ENCODE measurements around the gene MEX3D. TPM values are rescaled to one million over a fixed set of nuclear protein-coding genes. Genes with fewer than 3 reads are reported as not detected.

MEX3D gene
- total RNA-seq, 4 donors from 2014 or later: 21.6 to 64.4 (median 47.5) TPM

GRCh38 chr19:1566392-1567115, 1.6 kb downstream of the MEX3D start:
- WGBS: 26% methylated on average over 23 of the region's 42 CpGs
- TF ChIP-seq POLR2AphosphoS5 (IDR thresholded peaks at IDR 0.05) (peak; percentile 82 to 88), POLR2A (IDR thresholded peaks at IDR 0.05; ENCODE audit: low read depth) (no peak)
- peak overlapping the region; percentile 76 to 86 (median 78) for H3K4me3 ChIP-seq
- H3K9me3 ChIP-seq: no peaks in the 10 kb centered on the region
- peaks cover 0 to 5% (median 1%) of the 10 kb centered on the region in 4 donors for H3K36me3 ChIP-seq
- DNase-seq (ENCODE audit: extremely low spot score): no peak
- intact Hi-C loops (cut with DNase I): loop anchor here (5.0 kb wide), 1 partner anchor 36 kb away; no protein-coding TSS in a partner anchor
- peaks cover 12 to 38% (median 27%) of the 10 kb centered on the region in 4 donors for H3K4me1 ChIP-seq
- H3K27ac ChIP-seq (replicated peaks in 1 of 4): peak overlapping the region; percentile 87 to 91 (median 90)
- H3K27me3 ChIP-seq: no peaks in the 10 kb centered on the region

DNA sequence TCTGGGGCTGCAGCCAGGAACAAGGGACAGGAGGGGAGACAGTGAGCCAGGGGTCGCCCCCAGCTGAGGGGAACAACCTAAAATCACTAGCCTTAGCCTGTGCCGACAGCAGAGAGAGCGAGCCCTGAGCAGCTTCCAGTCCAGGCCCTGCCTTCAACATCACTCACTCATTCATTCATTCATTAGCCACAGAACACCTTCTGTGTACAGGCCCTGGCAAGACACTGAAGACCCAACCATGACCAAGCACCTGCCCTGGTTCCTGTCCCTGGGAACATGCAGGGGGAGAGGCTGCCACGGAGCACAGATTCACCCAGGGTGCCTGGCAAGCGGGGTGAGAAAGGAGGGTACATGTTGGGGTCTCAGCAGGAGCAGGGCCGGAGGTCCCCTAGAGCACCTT, 4.9 kb downstream of the MEX3D start:
- TF ChIP-seq POLR2AphosphoS5 (IDR thresholded peaks at IDR 0.05) (no peak), EP300 (IDR thresholded peaks at IDR 0.05) (no peak), CTCF (IDR thresholded peaks at IDR 0.05) (no peak)
- Histone ChIP-seq H3K27me3 (no peaks in the 10 kb centered on the region), H3K4me3 (no peak overlapping the region), H3K4me1 (peaks cover 7 to 35% (median 22%) of the 10 kb centered on the region in 4 donors), H3K36me3 (peaks cover 0 to 6% (median 2%) of the 10 kb centered on the region in 4 donors), H3K27ac (replicated peaks in 1 of 4) (no peak overlapping the region), H3K9me3 (no peaks in the 10 kb centered on the region)
- 75% methylated on average over 5 of the region's 6 CpGs for WGBS
- DNase-seq (ENCODE audit: extremely low spot score): no peak
- intact Hi-C loops (cut with DNase I): no loop called here

DNA sequence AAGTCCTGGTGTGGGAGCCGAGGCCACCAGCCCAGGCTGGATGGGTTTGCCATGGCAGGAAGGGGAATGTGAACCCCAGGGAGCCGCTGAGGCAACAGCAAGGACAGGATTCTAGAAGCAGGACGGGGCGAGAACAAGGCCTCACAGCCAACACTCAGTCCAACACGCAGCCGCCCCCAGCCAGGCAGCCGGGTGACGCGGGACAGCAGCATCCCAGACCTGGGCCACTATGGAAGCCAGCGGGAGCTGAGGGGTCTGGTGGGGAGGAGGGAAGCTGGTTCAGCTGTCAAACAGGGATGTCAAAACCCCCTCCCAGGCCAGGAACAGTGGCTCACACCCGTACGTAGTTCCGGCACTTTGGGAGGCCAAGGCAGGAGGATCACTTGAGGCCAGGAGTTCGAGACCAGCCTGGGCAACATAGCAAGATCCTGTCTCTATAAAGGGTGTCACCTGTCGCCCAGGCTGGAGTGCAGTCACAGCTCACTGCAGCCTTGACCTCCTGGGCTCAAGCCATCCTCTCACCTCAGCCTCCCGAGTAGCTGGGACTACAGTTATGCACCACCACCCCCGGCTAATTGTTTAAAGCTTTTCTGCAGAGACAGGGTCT, 6.8 kb downstream of the MEX3D start:
- DNase-seq (ENCODE audit: extremely low spot score): no peak
- Histone ChIP-seq H3K4me3 (no peak overlapping the region), H3K27ac (replicated peaks in 1 of 4) (no peak overlapping the region), H3K27me3 (no peaks in the 10 kb centered on the region), H3K9me3 (no peaks in the 10 kb centered on the region), H3K4me1 (peaks cover 4 to 23% (median 12%) of the 10 kb centered on the region in 4 donors), H3K36me3 (peaks cover 0 to 11% (median 6%) of the 10 kb centered on the region in 4 donors)
- TF ChIP-seq EP300 (IDR thresholded peaks at IDR 0.05) (no peak), POLR2AphosphoS5 (IDR thresholded peaks at IDR 0.05) (no peak), POLR2A (IDR thresholded peaks at IDR 0.05; ENCODE audit: low read depth) (no peak), CTCF (IDR thresholded peaks at IDR 0.05) (no peak)
- 83% methylated on average over 11 of the region's 17 CpGs for WGBS
- intact Hi-C loops (cut with DNase I): no loop called here

DNA sequence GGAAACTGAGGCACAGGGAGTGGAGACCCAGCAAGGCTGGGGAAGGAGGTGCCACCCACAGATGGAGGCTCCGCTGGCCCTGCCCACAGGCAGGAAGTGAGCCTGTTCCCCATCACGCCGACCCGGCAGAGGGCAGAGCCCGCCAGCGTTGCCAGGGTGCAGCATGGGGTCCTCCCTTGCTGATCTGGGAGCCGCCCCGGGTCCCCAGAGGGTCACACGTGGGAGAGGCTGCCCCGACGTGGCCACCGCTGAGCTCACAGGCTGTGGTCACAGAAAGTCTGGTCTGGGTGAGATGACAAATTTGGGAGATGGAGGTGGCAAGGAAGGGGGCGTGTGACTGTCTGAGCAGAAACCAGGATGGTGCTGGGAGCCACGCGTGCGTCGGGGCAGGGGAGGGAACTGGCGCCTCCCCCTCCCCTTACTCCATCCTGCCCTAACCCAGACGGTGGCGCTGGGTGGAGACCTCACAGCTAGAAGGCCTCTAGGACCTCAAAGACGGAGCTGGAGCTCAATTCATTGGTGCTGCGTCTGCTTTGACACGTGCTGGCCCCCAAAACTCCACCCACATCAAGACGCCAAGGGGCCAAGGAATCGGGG, 7.7 kb downstream of the MEX3D start:
- TF ChIP-seq POLR2AphosphoS5 (IDR thresholded peaks at IDR 0.05): no peak
- TF ChIP-seq POLR2A (IDR thresholded peaks at IDR 0.05; ENCODE audit: low read depth): no peak
- TF ChIP-seq EP300 (IDR thresholded peaks at IDR 0.05): no peak
- TF ChIP-seq CTCF (IDR thresholded peaks at IDR 0.05): no peak
- Histone ChIP-seq H3K36me3 (peaks cover 4 to 20% (median 12%) of the 10 kb centered on the region in 4 donors), H3K4me1 (peaks cover 0 to 13% (median 3%) of the 10 kb centered on the region in 4 donors), H3K4me3 (no peak overlapping the region), H3K9me3 (no peaks in the 10 kb centered on the region), H3K27ac (replicated peaks in 1 of 4) (no peak overlapping the region), H3K27me3 (no peaks in the 10 kb centered on the region)
- DNase-seq (ENCODE audit: extremely low spot score): no peak
- intact Hi-C loops (cut with DNase I): no loop called here
- WGBS: 71% methylated on average over 10 of the region's 25 CpGs

- Histone ChIP-seq H3K4me1 (peaks cover 0 to 7% (median 2%) of the 10 kb centered on the region in 4 donors), H3K36me3 (peaks cover 4 to 26% (median 16%) of the 10 kb centered on the region in 4 donors), H3K4me3 (no peak overlapping the region), H3K9me3 (no peaks in the 10 kb centered on the region), H3K27ac (replicated peaks in 1 of 4) (no peak overlapping the region), H3K27me3 (no peaks in the 10 kb centered on the region)
- DNase-seq (ENCODE audit: extremely low spot score): no peak
- 84% methylated on average over 6 of the region's 12 CpGs for WGBS
- no peak for TF ChIP-seq EP300 (IDR thresholded peaks at IDR 0.05)
- no peak for TF ChIP-seq CTCF (IDR thresholded peaks at IDR 0.05)
- no peak for TF ChIP-seq POLR2AphosphoS5 (IDR thresholded peaks at IDR 0.05)
- TF ChIP-seq POLR2A (IDR thresholded peaks at IDR 0.05; ENCODE audit: low read depth): no peak
- intact Hi-C loops (cut with DNase I): no loop called here
Observed at GRCh38 chr19:1558552-1558951, 9.6 kb downstream of the MEX3D start.

Data from esophagus muscularis mucosa (tissue), 4 donors.